GM21619 (cell line): ENCODE results near the gene SRCAP.

Source experiments
- ATAC-seq: cut with Tn5 transposase; IDR thresholded peaks from one replicate; pipeline ENCODE4 v1.9.1; 2021; ENCODE audit not compliant: unreplicated experiment

The SRCAP gene

DNA sequence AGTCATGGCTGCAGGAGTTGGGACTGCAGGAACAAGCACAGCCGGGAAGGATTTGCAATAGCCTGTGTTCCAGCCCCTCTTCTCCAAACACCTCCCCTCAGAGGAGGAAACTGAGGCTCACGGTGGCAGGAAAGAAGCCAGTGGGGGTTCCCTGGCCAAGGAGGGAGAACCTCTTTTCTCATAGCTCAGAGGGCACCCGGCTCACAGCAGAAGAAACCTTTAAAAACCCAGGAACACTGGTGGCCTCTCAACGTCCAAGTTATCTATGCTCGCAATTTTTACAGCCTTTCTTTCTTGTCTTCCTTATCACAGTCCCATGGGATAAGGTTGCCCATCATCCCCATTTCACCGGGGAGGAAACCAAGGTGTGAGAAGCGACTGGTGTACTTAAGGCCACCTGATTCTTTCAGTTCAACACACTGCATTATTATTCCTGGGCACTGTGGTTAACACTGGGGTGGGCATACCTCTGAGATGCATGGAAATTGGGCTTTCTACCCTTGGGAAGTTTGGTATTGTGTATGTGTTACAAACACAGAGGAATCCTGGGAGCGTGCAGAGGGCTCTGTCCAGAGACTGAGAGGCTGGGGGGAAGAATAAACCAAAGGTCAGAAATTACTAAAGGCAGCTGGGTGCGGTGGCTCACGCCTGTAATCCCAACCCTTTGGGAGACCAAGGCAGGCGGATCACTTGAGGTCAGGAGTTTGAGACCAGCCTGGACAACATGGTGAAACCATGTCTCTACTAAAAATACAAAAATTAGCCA is 88.8 kb downstream of the SRCAP start:
- no peak for ATAC-seq
